ENCODE data around the gene ANKRD9.

- TF ChIP-seq ZNF140 (CRISPR knock-in tag; IDR thresholded peaks at IDR 0.05) (no peak), NFIC (IDR thresholded peaks at IDR 0.05) (no peak), CTBP1 (IDR thresholded peaks at IDR 0.05; ENCODE audit: borderline replicate concordance) (no peak), KDM4B (IDR thresholded peaks at IDR 0.05; ENCODE audit: borderline replicate concordance in 2 of 2, low read depth in 1 of 2) (no peak), NFE2L1 (tag; IDR thresholded peaks at IDR 0.05; ENCODE audit: borderline replicate concordance, low read depth) (no peak), CLOCK (CRISPR knock-in tag; IDR thresholded peaks at IDR 0.05; ENCODE audit: borderline replicate concordance) (no peak), RBM14 (IDR thresholded peaks at IDR 0.05; ENCODE audit: borderline replicate concordance, insufficient read depth, low read depth, low read length) (no peak), ZC3H11A (IDR thresholded peaks at IDR 0.05; ENCODE audit: low read depth, low read length) (no peak), MCM3 (IDR thresholded peaks at IDR 0.05) (no peak), SREBF1 (IDR thresholded peaks at IDR 0.05; ENCODE audit: borderline replicate concordance, low read depth, low read length) (no peak), CBX5 (IDR thresholded peaks at IDR 0.05; ENCODE audit: borderline replicate concordance, low read depth) (no peak)
Measured at GRCh38 chr14:102507857-102508312, 1.7 kb downstream of the ANKRD9 start.
